AG04449 (cell line): Measurements from ENCODE around the gene CFAP43.

ENCODE experiments used
- CTCF ChIA-PET: fragments of 350-600 bp; formaldehyde crosslinking; extraction: SDS; loops from one replicate; lab custom pipeline; 2021; ENCODE audit warnings: antibody characterized with exemption; lab: Yijun Ruan, JAX
- POLR2A ChIA-PET: fragments of 400-600, 350-600 bp; formaldehyde crosslinking; extraction: SDS; loops from one replicate; lab custom pipeline; 2020; ENCODE audit warnings: antibody characterized with exemption, inconsistent platforms; lab: Yijun Ruan, JAX
- DNase-seq: peaks from one replicate; pipeline ENCODE4 v3.0.0-alpha.2; 2010; ENCODE audit warnings: low read depth, low spot score
- H3K4me3 ChIP-seq: 2 replicates; pipeline ENCODE4 v1.5.1; 2011; ENCODE audit warnings: low read depth, mild to moderate bottlenecking, control low read depth, low read length
- TF ChIP-seq, protein P1 (sequence below): IDR thresholded peaks from one replicate; pipeline ENCODE4 v1.5.1; 2011; ENCODE audit warnings: mild to moderate bottlenecking, moderate library complexity, low read length, control low read depth, inconsistent platforms; ENCODE audit not compliant: insufficient read depth; ENCODE audit errors: missing control alignments

Gene CFAP43

DNA sequence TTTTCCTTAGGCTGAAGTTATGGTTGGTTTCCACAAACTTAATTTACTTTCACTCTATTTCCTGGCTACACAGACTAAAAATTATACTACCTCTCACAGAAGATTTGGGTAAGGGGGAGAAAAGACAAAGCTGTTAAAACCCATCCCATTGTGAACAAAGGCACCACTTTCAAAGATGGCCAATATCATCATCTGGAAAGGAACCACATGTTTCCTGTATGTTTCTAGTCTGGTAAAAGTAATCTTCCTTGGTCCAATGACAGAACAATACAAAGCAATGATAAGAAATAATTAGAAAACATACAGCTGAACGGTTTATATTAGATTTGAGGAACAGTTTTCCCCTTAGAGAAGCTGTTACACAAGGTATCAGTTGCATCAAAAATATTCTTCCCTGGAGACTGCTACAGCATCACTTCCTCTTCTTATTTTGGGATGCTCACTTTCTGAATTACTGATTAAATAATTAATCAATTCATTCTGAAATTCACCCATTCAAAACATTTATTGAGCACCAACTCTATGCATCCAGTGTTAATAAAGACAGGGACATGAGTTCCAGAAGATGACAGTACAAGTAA, 118.7 kb downstream of the CFAP43 start:
- POLR2A ChIA-PET: no interaction called here
- DNase-seq: no peak
- CTCF ChIA-PET: interaction anchor here (2.3 kb wide), 1 partner anchor 8 kb away, joined by 16 read pairs; the partner anchor contains the start of gene SFR1
- TF ChIP-seq, protein P1, sequence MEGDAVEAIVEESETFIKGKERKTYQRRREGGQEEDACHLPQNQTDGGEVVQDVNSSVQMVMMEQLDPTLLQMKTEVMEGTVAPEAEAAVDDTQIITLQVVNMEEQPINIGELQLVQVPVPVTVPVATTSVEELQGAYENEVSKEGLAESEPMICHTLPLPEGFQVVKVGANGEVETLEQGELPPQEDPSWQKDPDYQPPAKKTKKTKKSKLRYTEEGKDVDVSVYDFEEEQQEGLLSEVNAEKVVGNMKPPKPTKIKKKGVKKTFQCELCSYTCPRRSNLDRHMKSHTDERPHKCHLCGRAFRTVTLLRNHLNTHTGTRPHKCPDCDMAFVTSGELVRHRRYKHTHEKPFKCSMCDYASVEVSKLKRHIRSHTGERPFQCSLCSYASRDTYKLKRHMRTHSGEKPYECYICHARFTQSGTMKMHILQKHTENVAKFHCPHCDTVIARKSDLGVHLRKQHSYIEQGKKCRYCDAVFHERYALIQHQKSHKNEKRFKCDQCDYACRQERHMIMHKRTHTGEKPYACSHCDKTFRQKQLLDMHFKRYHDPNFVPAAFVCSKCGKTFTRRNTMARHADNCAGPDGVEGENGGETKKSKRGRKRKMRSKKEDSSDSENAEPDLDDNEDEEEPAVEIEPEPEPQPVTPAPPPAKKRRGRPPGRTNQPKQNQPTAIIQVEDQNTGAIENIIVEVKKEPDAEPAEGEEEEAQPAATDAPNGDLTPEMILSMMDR: no peak
- H3K4me3 ChIP-seq: no peak overlapping the region

DNA sequence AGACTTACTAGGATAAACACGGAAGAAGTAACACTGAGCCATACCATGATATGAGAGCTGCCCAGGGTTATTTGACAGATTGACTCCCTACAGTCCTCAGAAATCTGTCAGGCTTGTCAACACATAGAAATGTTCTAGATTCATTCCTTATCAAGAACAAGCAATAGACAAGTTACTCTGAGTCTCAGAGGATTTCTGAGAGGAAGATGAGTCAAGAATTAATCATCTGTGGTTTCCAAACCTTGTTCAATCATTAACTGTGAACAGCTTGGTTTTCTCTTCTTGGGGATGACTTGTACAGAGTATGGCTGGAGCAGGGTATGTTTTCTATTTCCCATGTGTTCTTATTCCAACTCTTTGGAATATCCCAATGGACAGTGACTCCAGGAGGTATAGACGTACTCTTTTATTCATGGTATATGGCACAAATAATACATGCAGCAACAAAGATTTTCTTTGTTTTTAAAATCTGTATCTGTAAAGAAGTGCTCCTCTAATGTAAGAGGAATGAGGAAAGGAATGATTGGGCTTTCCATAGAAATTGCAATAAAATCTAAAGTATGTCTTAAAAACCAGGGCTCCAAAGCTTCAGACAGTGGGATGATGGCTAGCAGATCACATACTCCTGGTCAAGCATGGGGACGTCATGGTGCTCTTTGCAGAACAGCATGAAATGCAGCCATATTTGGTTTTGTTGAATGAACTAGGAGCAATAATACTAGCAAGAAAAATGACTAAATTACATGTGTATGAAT, 122.1 kb downstream of the CFAP43 start:
- no peak overlapping the region for H3K4me3 ChIP-seq
- ChIA-PET CTCF (interaction anchor here (0.9 to 3.5 kb wide), 3 partner anchors 11 to 224 kb away, joined by 4 to 36 read pairs (median 4); partner anchors contain the start of gene SFR1), POLR2A (interaction anchor here (1.1 to 2.3 kb wide), 3 partner anchors 10 to 222 kb away, joined by 3 to 19 read pairs (median 9); partner anchors contain the start of gene SFR1)
- peak; percentile 63 for DNase-seq
- TF ChIP-seq, protein P1: no peak

GRCh38 chr10:104104926-104105325, 127.2 kb downstream of the CFAP43 start:
- POLR2A ChIA-PET: no interaction called here
- CTCF ChIA-PET: no interaction called here
- DNase-seq: no peak
- no peak overlapping the region for H3K4me3 ChIP-seq
- TF ChIP-seq, protein P1: no peak

GRCh38 chr10:104104418-104104817, 127.7 kb downstream of the CFAP43 start:
- TF ChIP-seq, protein P1: no peak
- DNase-seq: no peak
- no peak overlapping the region for H3K4me3 ChIP-seq
- POLR2A ChIA-PET: no interaction called here
- CTCF ChIA-PET: interaction anchor here (2.5 kb wide), 1 partner anchor 17 kb away, joined by 11 read pairs; the partner anchor contains the start of gene SFR1

- CTCF ChIA-PET: interaction anchor here (2.5 kb wide), 1 partner anchor 18 kb away, joined by 11 read pairs; the partner anchor contains the start of gene SFR1
- TF ChIP-seq, protein P1: no peak
- no peak for DNase-seq
- no peak overlapping the region for H3K4me3 ChIP-seq
- POLR2A ChIA-PET: no interaction called here
These were observed 128.2 kb downstream of the CFAP43 start for GRCh38 chr10:104103956-104104355.

DNA sequence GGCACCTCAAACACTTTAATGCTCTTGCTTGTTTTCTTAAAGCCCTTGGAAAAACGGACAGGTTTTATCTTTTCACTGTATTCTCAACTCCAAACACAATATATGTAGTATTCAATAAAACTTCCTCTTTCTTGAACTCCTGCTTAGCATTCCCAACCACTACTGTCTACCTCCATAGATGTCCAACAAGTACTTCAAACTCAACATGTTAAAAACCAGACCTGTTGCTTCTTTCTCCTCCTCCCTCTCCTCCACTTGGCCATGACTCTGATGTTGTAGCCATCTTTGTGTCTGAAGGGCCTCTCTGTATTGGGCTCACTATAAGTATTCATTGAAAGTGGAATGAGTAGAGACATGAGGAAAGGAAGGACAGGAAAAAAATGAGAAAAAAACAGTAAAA, 130.3 kb downstream of the CFAP43 start:
- ChIA-PET CTCF (interaction anchor here (0.7 to 2.5 kb wide), 5 partner anchors 12 to 214 kb away, joined by 3 to 11 read pairs (median 4); partner anchors contain the start of gene SFR1), POLR2A (no interaction called here)
- no peak for DNase-seq
- TF ChIP-seq, protein P1: no peak
- H3K4me3 ChIP-seq: no peak overlapping the region
